ENCODE results near the gene MACC1. TPM values are rescaled to one million over a fixed set of nuclear protein-coding genes. Genes with fewer than 3 reads are reported as not detected.
A peak's percentile ranks its signal among the peaks of the same experiment; 100 is the strongest.

The MACC1 gene
- total and polyA plus RNA-seq, 10 of the 15 experiments (the other 5 are each of a cell fraction or from before 2014, with no cell fraction given), result 6.0 to 61.1 (median 12.7) TPM

DNA sequence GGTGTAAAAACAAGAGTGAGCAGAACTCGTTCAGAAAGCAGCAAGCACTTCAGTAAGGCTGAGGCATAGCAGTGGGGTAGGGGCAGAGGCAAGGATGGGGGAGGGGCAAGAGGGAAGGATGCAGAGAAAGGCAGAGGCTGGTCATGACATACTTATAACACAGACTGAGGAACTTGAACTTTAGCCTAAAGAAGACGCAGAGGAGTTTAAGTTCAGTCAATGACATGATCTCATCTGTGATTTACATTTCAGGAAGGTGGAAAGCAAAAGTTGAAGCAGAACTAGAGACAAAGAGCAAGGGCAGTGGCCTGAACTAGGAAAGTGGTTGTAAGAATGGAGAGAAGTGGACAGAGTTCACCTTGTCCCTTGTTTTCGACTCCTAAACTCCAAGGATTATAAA, 15.8 kb downstream of the MACC1 start:
- peak overlapping the region; percentile 34; the same call in 1 of the 2 replicates for H3K27ac ChIP-seq (ENCODE audit: control insufficient read depth, insufficient read depth)
- DNase-seq (ENCODE audit: low read depth, low spot score) (no peak), ATAC-seq (peak; percentile 66), FAIRE-seq (peak; percentile 73)
- H3K4me3 ChIP-seq, result no peak overlapping the region
- H4K20me1 ChIP-seq (ENCODE audit: control insufficient read depth, insufficient read depth), result no peaks in the 10 kb centered on the region
- intact Hi-C loops (cut with micrococcal nuclease; ENCODE audit: unreplicated experiment), result no loop called here
- peaks cover 4% of the 10 kb centered on the region; the same call in 2 of the 3 replicates for H3K9me3 ChIP-seq (replicated peaks; ENCODE audit: control insufficient read depth, insufficient read depth, low read length)
- peak overlapping the region; percentile 6 for H3K4me2 ChIP-seq (ENCODE audit: control insufficient read depth, insufficient read depth)
- H3K9ac ChIP-seq (ENCODE audit: control insufficient read depth, insufficient read depth, low read length), result no peak overlapping the region
- no peaks in the 10 kb centered on the region for H3K27me3 ChIP-seq (replicated peaks in 1 of 2; ENCODE audit: control insufficient read depth in 2 of 2, insufficient read depth in 2 of 2, low read length in 1 of 2)
- ChIA-PET POLR2A (interaction anchor here (0.6 to 5.0 kb wide), 4 partner anchors 12 to 1316 kb away, joined by 3 to 49 read pairs (median 10); no protein-coding TSS in a partner anchor), CTCF (interaction anchor here (0.8 to 2.5 kb wide), 7 partner anchors 10 to 112 kb away, joined by 3 to 7 read pairs (median 3); no protein-coding TSS in a partner anchor), RAD21 (ENCODE audit: unreplicated experiment) (interaction anchor here (1.0 to 2.7 kb wide), 5 partner anchors 9 to 111 kb away, joined by 5 to 15 read pairs (median 6); no protein-coding TSS in a partner anchor), SMC1A (ENCODE audit: uncharacterized antibody, unreplicated experiment) (interaction anchor here (0.7 to 6.7 kb wide), 11 partner anchors 11 to 115 kb away, joined by 3 to 123 read pairs (median 6); partner anchors contain the start of gene MACC1)
- no TSS peak for BruUV-seq (replicated peaks)
- 47% methylated on average over 3 of the region's 3 CpGs for WGBS (ENCODE audit: insufficient coverage, insufficient replicate concordance, low lambda C conversion rate, missing lambda C conversion rate)
- peaks cover 3 to 5% of the 10 kb centered on the region in 2 experiments; a peak in 3 of 4 replicates for H3K36me3 ChIP-seq (ENCODE audit: control insufficient read depth in 2 of 2, insufficient read depth in 2 of 2, low read length in 1 of 2)
- H3K4me1 ChIP-seq (ENCODE audit: control insufficient read depth, insufficient read depth, low read length), result peaks cover 21% of the 10 kb centered on the region
- peaks cover 44% of the 10 kb centered on the region for H3K79me2 ChIP-seq (ENCODE audit: control insufficient read depth, insufficient read depth, low read length)
- in situ Hi-C loops (cut with MboI), result no loop called here
- peak overlapping the region; percentile 35 for H2AFZ ChIP-seq (ENCODE audit: control insufficient read depth, low read depth, low read length)
- 0 out of 2 replicates have a peak, but pooled peaks have one; percentile 49 for TF ChIP-seq MTA2 (IDR thresholded peaks at IDR 0.05; ENCODE audit: low read depth)
- peak in 1 of 2 experiments; percentile 3; a peak in 1 of 3 replicates for TF ChIP-seq EGR1 (IDR thresholded peaks at IDR 0.05; ENCODE audit: borderline replicate concordance in 1 of 2, low read depth in 2 of 2, low read length in 2 of 2)
- no peak for TF ChIP-seq RB1 (IDR thresholded peaks at IDR 0.05; ENCODE audit: borderline replicate concordance)
- no peak for TF ChIP-seq BRCA1 (IDR thresholded peaks at IDR 0.05; ENCODE audit: low read depth, low read length)
- TF ChIP-seq, protein P1, sequence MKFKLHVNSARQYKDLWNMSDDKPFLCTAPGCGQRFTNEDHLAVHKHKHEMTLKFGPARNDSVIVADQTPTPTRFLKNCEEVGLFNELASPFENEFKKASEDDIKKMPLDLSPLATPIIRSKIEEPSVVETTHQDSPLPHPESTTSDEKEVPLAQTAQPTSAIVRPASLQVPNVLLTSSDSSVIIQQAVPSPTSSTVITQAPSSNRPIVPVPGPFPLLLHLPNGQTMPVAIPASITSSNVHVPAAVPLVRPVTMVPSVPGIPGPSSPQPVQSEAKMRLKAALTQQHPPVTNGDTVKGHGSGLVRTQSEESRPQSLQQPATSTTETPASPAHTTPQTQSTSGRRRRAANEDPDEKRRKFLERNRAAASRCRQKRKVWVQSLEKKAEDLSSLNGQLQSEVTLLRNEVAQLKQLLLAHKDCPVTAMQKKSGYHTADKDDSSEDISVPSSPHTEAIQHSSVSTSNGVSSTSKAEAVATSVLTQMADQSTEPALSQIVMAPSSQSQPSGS (IDR thresholded peaks at IDR 0.05; ENCODE audit: low read length), result peak; percentile 38; the same call in 1 of the 2 replicates
- no peak for TF ChIP-seq FOXM1 (IDR thresholded peaks at IDR 0.05; ENCODE audit: low read depth, low read length)
- peak; percentile 83 for TF ChIP-seq ATF7 (IDR thresholded peaks at IDR 0.05; ENCODE audit: low read depth)
- TF ChIP-seq POLR2AphosphoS2 (IDR thresholded peaks at IDR 0.05; ENCODE audit: low read depth, low read length), result no peak
- no peak for TF ChIP-seq SRF (IDR thresholded peaks at IDR 0.05; ENCODE audit: low read depth in 2 of 2, low read length in 2 of 2)
- TF ChIP-seq IKZF2 (IDR thresholded peaks at IDR 0.05), result peak in 1 of 2 experiments; percentile 32; a peak in 2 of 4 replicates
- TF ChIP-seq NR2F1 (conservative IDR thresholded peaks at IDR 0.05), result peak; percentile 53; the same call in 1 of the 2 replicates
- TF ChIP-seq MYB (IDR thresholded peaks at IDR 0.05; ENCODE audit: borderline replicate concordance, low read depth, low read length), result no peak
- TF ChIP-seq, protein P2, sequence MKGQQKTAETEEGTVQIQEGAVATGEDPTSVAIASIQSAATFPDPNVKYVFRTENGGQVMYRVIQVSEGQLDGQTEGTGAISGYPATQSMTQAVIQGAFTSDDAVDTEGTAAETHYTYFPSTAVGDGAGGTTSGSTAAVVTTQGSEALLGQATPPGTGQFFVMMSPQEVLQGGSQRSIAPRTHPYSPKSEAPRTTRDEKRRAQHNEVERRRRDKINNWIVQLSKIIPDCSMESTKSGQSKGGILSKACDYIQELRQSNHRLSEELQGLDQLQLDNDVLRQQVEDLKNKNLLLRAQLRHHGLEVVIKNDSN (IDR thresholded peaks at IDR 0.05; ENCODE audit: borderline replicate concordance, extremely low read length, insufficient read depth, low read depth, low read length), result no peak
- TF ChIP-seq, protein P3, sequence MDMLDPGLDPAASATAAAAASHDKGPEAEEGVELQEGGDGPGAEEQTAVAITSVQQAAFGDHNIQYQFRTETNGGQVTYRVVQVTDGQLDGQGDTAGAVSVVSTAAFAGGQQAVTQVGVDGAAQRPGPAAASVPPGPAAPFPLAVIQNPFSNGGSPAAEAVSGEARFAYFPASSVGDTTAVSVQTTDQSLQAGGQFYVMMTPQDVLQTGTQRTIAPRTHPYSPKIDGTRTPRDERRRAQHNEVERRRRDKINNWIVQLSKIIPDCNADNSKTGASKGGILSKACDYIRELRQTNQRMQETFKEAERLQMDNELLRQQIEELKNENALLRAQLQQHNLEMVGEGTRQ (IDR thresholded peaks at IDR 0.05; ENCODE audit: borderline replicate concordance, low read depth, low read length), result no peak
- TF ChIP-seq CREB1 (IDR thresholded peaks at IDR 0.05; ENCODE audit: low read depth), result 0 out of 2 replicates have a peak, but pooled peaks have one; percentile 17
- peak in 1 of 2 experiments; percentile 29; a peak in 1 of 4 replicates for TF ChIP-seq ETV6 (conservative IDR thresholded peaks at IDR 0.05 in 1 of 2, IDR thresholded peaks at IDR 0.05 in 1 of 2; ENCODE audit: borderline replicate concordance in 1 of 2, low read depth in 1 of 2)
- peak; percentile 78 for TF ChIP-seq NBN (IDR thresholded peaks at IDR 0.05)
- TF ChIP-seq RAD51 (IDR thresholded peaks at IDR 0.05), result no peak
- TF ChIP-seq HDGF (IDR thresholded peaks at IDR 0.05), result peak; percentile 70; the same call in 1 of the 2 replicates
- no peak for TF ChIP-seq IRF4 (IDR thresholded peaks at IDR 0.05; ENCODE audit: low read depth, low read length)
- no peak for TF ChIP-seq TCF7 (IDR thresholded peaks at IDR 0.05; ENCODE audit: borderline replicate concordance)
- TF ChIP-seq HDAC2 (IDR thresholded peaks at IDR 0.05), result no peak
- peak; percentile 23; the same call in 1 of the 2 replicates for TF ChIP-seq NR2C1 (IDR thresholded peaks at IDR 0.05)

Measured in GM12878 (cell line).